ENCODE measurements around the gene ACTG1. TPM values are rescaled to one million over a fixed set of nuclear protein-coding genes. Genes with fewer than 3 reads are reported as not detected.
A peak's percentile ranks its signal among the peaks of the same experiment; 100 is the strongest.

ACTG1 gene
- total and polyA plus RNA-seq, 9 of the 15 experiments (the other 6 are each of a cell fraction or from before 2014, with no cell fraction given), result 224 to 1,775 (median 568) TPM

DNA sequence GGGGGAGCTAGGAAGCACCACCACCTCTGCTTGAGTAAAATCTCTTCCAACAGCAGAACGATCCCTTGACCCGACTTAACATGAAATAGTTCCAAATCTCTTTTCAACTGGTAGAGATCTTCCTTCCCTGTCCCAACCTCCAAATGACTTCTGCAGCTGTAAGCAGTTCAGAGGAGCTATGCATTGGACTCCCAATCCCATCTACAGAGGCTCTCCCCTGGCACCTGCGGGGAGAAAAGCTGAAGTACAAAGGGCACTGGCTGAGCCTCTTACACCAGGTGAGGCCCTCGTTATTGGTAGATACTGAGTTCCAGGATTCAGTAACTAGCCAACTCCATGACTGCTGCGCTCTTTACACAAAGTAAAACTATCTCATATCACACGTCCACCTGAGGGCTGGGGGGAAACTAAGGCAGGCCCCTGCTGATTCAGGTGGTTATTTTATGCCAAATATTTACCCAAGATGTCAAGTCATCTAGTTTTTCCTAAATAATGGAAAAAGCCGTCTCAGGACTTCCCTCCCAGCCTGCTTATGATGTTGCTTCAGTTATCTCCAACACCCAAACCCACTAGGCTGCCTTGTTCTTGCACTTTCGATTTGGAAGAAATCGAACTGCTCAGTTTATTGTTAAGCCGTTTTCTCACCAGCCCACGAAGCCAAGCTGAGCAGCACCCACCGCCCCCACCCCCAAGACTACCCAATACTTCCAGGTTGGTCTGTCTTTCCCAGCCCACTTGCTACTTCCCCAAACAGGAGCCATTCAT lies 3.2 kb downstream of the ACTG1 start (continued):
- TF ChIP-seq VEZF1 (CRISPR knock-in tag; IDR thresholded peaks at IDR 0.05) (no peak), NBN (IDR thresholded peaks at IDR 0.05; ENCODE audit: low read depth) (no peak), THAP12 (CRISPR knock-in tag; IDR thresholded peaks at IDR 0.05) (no peak), ZNF224 (CRISPR knock-in tag; IDR thresholded peaks at IDR 0.05) (no peak), SNRNP70 (optimal IDR thresholded peaks at IDR 0.05; ENCODE audit: low read depth, low read length) (no peak), CTCF (IDR thresholded peaks at IDR 0.05 in 2 of 3, conservative IDR thresholded peaks at IDR 0.05 in 1 of 3; ENCODE audit: insufficient read depth in 2 of 3, low read depth in 1 of 3, low read length in 3 of 3) (no peak), GABPA (tag; conservative IDR thresholded peaks at IDR 0.05; ENCODE audit: low read depth) (no peak), ZBTB43 (CRISPR knock-in tag; IDR thresholded peaks at IDR 0.05) (no peak), LARP7 (IDR thresholded peaks at IDR 0.05) (no peak), HMGXB4 (CRISPR knock-in tag; IDR thresholded peaks at IDR 0.05) (0 out of 2 replicates have a peak, but pooled peaks have one; percentile 27), TGIF2 (CRISPR knock-in tag; IDR thresholded peaks at IDR 0.05) (no peak)
- TF ChIP-seq, protein P1, sequence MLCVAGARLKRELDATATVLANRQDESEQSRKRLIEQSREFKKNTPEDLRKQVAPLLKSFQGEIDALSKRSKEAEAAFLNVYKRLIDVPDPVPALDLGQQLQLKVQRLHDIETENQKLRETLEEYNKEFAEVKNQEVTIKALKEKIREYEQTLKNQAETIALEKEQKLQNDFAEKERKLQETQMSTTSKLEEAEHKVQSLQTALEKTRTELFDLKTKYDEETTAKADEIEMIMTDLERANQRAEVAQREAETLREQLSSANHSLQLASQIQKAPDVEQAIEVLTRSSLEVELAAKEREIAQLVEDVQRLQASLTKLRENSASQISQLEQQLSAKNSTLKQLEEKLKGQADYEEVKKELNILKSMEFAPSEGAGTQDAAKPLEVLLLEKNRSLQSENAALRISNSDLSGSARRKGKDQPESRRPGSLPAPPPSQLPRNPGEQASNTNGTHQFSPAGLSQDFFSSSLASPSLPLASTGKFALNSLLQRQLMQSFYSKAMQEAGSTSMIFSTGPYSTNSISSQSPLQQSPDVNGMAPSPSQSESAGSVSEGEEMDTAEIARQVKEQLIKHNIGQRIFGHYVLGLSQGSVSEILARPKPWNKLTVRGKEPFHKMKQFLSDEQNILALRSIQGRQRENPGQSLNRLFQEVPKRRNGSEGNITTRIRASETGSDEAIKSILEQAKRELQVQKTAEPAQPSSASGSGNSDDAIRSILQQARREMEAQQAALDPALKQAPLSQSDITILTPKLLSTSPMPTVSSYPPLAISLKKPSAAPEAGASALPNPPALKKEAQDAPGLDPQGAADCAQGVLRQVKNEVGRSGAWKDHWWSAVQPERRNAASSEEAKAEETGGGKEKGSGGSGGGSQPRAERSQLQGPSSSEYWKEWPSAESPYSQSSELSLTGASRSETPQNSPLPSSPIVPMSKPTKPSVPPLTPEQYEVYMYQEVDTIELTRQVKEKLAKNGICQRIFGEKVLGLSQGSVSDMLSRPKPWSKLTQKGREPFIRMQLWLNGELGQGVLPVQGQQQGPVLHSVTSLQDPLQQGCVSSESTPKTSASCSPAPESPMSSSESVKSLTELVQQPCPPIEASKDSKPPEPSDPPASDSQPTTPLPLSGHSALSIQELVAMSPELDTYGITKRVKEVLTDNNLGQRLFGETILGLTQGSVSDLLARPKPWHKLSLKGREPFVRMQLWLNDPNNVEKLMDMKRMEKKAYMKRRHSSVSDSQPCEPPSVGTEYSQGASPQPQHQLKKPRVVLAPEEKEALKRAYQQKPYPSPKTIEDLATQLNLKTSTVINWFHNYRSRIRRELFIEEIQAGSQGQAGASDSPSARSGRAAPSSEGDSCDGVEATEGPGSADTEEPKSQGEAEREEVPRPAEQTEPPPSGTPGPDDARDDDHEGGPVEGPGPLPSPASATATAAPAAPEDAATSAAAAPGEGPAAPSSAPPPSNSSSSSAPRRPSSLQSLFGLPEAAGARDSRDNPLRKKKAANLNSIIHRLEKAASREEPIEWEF (CRISPR knock-in tag; IDR thresholded peaks at IDR 0.05), result no peak

Measured in K562 (cell line).